HepG2 (cell line): ENCODE data around the gene TARS3. TPM values are rescaled to one million over a fixed set of nuclear protein-coding genes. Genes with fewer than 3 reads are reported as not detected.

Source experiments
- HHEX ChIP-seq: IDR thresholded peaks from 2 replicates; pipeline ENCODE4 v1.6.1; 2016; ENCODE audit warnings: control low read depth
- MZF1 ChIP-seq: sonication (generic); formaldehyde crosslinking; IDR thresholded peaks from 2 replicates; pipeline ENCODE4 v1.8.1; 2023; ENCODE audit warnings: mild to moderate bottlenecking, missing genetic modification reagents, borderline replicate concordance
- PTBP1 ChIP-seq: fragments of 200-400 bp; formaldehyde crosslinking; IDR thresholded peaks from 2 replicates; pipeline ENCODE4 v1.6.1; 2018; ENCODE audit warnings: low read length, low read depth; ENCODE audit not compliant: poor library complexity, severe bottlenecking
- REL ChIP-seq: sonication (generic); formaldehyde crosslinking; conservative IDR thresholded peaks from 2 replicates; pipeline ENCODE4 v1.8.0; 2022; ENCODE audit warnings: mild to moderate bottlenecking, missing genetic modification reagents, moderate library complexity
- ZNF160 ChIP-seq: sonication (generic); formaldehyde crosslinking; IDR thresholded peaks from 2 replicates; pipeline ENCODE4 v1.8.0; 2022; ENCODE audit warnings: mild to moderate bottlenecking, inconsistent platforms, missing genetic modification reagents
- ZNF230 ChIP-seq: sonication (generic); formaldehyde crosslinking; IDR thresholded peaks from 2 replicates; pipeline ENCODE4 v1.4.0; 2020; ENCODE audit warnings: mild to moderate bottlenecking, missing genetic modification reagents
- ZNF343 ChIP-seq: sonication (generic); formaldehyde crosslinking; IDR thresholded peaks from 2 replicates; pipeline ENCODE4 v1.4.0; 2020; ENCODE audit warnings: mild to moderate bottlenecking, missing genetic modification reagents
- ZNF549 ChIP-seq: sonication (generic); formaldehyde crosslinking; IDR thresholded peaks from 2 replicates; pipeline ENCODE4 v1.5.0; 2020; ENCODE audit warnings: missing genetic modification reagents
- ZNF556 ChIP-seq: sonication (generic); formaldehyde crosslinking; IDR thresholded peaks from 2 replicates; pipeline ENCODE4 v1.4.0; 2020; ENCODE audit warnings: mild to moderate bottlenecking, missing genetic modification reagents, borderline replicate concordance
- ZNF674 ChIP-seq: sonication (generic); formaldehyde crosslinking; IDR thresholded peaks from 2 replicates; pipeline ENCODE4 v1.5.0; 2020; ENCODE audit warnings: low read depth, mild to moderate bottlenecking, missing genetic modification reagents
- ZNF782 ChIP-seq: sonication (generic); formaldehyde crosslinking; IDR thresholded peaks from 2 replicates; pipeline ENCODE4 v1.4.0; 2020; ENCODE audit warnings: missing genetic modification reagents, mild to moderate bottlenecking, borderline replicate concordance
- ZNF879 ChIP-seq: sonication (generic); formaldehyde crosslinking; IDR thresholded peaks from 2 replicates; pipeline ENCODE4 v1.8.1; 2023; ENCODE audit warnings: missing genetic modification reagents
- polyA plus RNA-seq, 8 experiments: library from polyadenylated mRNA; depleted of rRNA in 3 of 8; stranded (reverse) in 7 of 8; unstranded in 1 of 8; fragments of >200 nt; fragmentation: Illumina TruSeq in 4 of 8; extraction: Trizol in 4 of 8; gene quantifications; 2 replicates each; pipeline versions ENCODE4 v1.2.1 to v1.2.3, GENCODE V29; 2011 to 2016; ENCODE audit warnings: low read depth in 4 of 8, missing spikeins in 1 of 8, mixed read lengths in 1 of 8; ENCODE audit not compliant: insufficient read depth in 1 of 8
- total RNA-seq, 5 experiments: library from RNA; depleted of rRNA; stranded (reverse); fragments of >200 nt; fragmentation: Illumina TruSeq; extraction: Trizol; gene quantifications; 2 replicates each; pipeline ENCODE4 v1.2.3, GENCODE V29; 2016; ENCODE audit warnings: low read depth in 1 of 5
- TF ChIP-seq, protein P1 (sequence below): sonication (generic); formaldehyde crosslinking; IDR thresholded peaks from 2 replicates; pipeline ENCODE4 v1.5.1; 2020; ENCODE audit warnings: missing genetic modification reagents, mild to moderate bottlenecking, borderline replicate concordance
- TF ChIP-seq, protein P2 (sequence below): IDR thresholded peaks from 2 replicates; pipeline ENCODE4 v1.6.1; 2012; ENCODE audit warnings: low read length, improper control_type of control experiment
- TF ChIP-seq, protein P3 (sequence below): sonication (generic); formaldehyde crosslinking; IDR thresholded peaks from 2 replicates; pipeline ENCODE4 v1.5.1; 2020; ENCODE audit warnings: missing genetic modification reagents, mild to moderate bottlenecking, borderline replicate concordance
- TF ChIP-seq, protein P4 (sequence below): sonication (generic); formaldehyde crosslinking; IDR thresholded peaks from 2 replicates; pipeline ENCODE4 v1.4.0; 2020; ENCODE audit warnings: missing genetic modification reagents

The TARS3 gene
- total and polyA plus RNA-seq, 2 of the 13 experiments (the other 11 are each of a cell fraction or from before 2014, with no cell fraction given): 4.1 to 11.7 TPM

DNA sequence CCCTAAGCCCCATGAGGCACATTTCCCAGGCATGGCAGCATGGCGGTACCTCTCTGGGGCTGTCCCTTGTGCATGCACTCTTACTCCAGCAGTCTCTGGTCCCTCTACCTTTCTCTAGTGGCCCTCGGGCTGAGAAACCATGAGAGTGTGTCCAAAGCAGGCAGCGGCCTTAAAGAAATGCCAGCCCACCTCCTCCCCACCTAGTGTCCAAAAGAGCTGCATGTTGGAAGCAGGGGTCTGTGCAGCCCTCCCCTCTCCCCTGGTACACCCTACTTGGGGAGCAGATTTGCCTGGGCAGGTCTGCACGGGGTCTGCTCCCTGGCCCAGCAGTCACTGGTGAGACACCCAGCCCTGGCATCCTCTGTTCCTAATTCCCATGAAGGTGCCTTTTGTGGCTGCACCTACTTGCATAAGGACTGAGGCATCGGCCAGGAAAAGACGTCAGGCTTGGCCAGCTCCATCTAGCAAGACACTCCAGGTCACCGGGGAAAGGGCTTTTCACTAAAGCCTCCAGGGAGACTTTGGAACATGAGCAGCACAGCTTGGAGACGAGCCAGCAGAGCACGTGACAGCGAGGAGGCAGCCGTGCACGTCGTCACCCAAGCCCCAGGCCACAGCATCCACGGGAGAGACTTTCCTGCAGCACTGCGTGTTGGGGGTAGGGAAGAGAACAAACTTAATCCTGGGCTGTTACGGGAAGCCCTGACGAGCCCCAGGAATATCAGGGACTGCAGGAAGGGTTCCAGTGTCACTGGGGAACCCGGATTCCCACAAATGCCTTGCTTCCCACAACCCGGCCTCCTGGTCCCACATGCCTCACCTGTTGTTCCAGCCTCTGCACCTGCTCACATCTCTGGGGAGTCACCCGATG, 110.9 kb downstream of the TARS3 start (continued):
- TF ChIP-seq, protein P1, sequence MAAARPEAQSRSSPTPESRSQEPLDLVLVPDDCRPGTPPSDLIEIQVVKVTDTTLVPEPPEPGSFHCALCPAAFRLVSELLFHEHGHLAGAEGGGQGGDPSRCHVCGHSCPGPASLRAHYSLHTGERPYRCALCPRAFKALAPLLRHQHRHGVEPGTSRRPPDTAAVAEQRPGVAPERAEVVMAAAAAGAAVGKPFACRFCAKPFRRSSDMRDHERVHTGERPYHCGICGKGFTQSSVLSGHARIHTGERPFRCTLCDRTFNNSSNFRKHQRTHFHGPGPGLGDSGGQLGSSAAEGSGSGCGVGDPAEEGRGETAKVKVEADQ (CRISPR knock-in tag): peak; percentile 87; the same call in 1 of the 2 replicates
- no peak for TF ChIP-seq ZNF230 (CRISPR knock-in tag)
- TF ChIP-seq ZNF343 (CRISPR knock-in tag): no peak
- no peak for TF ChIP-seq ZNF782 (CRISPR knock-in tag)
- TF ChIP-seq ZNF556 (CRISPR knock-in tag): no peak
- no peak for TF ChIP-seq ZNF879
- 0 out of 2 replicates have a peak, but pooled peaks have one; percentile 69 for TF ChIP-seq ZNF160 (CRISPR knock-in tag)
- no peak for TF ChIP-seq MZF1
- TF ChIP-seq, protein P2, sequence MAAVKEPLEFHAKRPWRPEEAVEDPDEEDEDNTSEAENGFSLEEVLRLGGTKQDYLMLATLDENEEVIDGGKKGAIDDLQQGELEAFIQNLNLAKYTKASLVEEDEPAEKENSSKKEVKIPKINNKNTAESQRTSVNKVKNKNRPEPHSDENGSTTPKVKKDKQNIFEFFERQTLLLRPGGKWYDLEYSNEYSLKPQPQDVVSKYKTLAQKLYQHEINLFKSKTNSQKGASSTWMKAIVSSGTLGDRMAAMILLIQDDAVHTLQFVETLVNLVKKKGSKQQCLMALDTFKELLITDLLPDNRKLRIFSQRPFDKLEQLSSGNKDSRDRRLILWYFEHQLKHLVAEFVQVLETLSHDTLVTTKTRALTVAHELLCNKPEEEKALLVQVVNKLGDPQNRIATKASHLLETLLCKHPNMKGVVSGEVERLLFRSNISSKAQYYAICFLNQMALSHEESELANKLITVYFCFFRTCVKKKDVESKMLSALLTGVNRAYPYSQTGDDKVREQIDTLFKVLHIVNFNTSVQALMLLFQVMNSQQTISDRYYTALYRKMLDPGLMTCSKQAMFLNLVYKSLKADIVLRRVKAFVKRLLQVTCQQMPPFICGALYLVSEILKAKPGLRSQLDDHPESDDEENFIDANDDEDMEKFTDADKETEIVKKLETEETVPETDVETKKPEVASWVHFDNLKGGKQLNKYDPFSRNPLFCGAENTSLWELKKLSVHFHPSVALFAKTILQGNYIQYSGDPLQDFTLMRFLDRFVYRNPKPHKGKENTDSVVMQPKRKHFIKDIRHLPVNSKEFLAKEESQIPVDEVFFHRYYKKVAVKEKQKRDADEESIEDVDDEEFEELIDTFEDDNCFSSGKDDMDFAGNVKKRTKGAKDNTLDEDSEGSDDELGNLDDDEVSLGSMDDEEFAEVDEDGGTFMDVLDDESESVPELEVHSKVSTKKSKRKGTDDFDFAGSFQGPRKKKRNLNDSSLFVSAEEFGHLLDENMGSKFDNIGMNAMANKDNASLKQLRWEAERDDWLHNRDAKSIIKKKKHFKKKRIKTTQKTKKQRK: no peak
- TF ChIP-seq, protein P3, sequence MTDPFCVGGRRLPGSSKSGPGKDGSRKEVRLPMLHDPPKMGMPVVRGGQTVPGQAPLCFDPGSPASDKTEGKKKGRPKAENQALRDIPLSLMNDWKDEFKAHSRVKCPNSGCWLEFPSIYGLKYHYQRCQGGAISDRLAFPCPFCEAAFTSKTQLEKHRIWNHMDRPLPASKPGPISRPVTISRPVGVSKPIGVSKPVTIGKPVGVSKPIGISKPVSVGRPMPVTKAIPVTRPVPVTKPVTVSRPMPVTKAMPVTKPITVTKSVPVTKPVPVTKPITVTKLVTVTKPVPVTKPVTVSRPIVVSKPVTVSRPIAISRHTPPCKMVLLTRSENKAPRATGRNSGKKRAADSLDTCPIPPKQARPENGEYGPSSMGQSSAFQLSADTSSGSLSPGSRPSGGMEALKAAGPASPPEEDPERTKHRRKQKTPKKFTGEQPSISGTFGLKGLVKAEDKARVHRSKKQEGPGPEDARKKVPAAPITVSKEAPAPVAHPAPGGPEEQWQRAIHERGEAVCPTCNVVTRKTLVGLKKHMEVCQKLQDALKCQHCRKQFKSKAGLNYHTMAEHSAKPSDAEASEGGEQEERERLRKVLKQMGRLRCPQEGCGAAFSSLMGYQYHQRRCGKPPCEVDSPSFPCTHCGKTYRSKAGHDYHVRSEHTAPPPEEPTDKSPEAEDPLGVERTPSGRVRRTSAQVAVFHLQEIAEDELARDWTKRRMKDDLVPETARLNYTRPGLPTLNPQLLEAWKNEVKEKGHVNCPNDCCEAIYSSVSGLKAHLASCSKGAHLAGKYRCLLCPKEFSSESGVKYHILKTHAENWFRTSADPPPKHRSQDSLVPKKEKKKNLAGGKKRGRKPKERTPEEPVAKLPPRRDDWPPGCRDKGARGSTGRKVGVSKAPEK (CRISPR knock-in tag): no peak
- no peak for TF ChIP-seq ZNF549
- no peak for TF ChIP-seq HHEX (CRISPR knock-in tag)
- TF ChIP-seq REL (CRISPR knock-in tag): no peak
- no peak for TF ChIP-seq PTBP1
- TF ChIP-seq ZNF674: no peak
- TF ChIP-seq, protein P4, sequence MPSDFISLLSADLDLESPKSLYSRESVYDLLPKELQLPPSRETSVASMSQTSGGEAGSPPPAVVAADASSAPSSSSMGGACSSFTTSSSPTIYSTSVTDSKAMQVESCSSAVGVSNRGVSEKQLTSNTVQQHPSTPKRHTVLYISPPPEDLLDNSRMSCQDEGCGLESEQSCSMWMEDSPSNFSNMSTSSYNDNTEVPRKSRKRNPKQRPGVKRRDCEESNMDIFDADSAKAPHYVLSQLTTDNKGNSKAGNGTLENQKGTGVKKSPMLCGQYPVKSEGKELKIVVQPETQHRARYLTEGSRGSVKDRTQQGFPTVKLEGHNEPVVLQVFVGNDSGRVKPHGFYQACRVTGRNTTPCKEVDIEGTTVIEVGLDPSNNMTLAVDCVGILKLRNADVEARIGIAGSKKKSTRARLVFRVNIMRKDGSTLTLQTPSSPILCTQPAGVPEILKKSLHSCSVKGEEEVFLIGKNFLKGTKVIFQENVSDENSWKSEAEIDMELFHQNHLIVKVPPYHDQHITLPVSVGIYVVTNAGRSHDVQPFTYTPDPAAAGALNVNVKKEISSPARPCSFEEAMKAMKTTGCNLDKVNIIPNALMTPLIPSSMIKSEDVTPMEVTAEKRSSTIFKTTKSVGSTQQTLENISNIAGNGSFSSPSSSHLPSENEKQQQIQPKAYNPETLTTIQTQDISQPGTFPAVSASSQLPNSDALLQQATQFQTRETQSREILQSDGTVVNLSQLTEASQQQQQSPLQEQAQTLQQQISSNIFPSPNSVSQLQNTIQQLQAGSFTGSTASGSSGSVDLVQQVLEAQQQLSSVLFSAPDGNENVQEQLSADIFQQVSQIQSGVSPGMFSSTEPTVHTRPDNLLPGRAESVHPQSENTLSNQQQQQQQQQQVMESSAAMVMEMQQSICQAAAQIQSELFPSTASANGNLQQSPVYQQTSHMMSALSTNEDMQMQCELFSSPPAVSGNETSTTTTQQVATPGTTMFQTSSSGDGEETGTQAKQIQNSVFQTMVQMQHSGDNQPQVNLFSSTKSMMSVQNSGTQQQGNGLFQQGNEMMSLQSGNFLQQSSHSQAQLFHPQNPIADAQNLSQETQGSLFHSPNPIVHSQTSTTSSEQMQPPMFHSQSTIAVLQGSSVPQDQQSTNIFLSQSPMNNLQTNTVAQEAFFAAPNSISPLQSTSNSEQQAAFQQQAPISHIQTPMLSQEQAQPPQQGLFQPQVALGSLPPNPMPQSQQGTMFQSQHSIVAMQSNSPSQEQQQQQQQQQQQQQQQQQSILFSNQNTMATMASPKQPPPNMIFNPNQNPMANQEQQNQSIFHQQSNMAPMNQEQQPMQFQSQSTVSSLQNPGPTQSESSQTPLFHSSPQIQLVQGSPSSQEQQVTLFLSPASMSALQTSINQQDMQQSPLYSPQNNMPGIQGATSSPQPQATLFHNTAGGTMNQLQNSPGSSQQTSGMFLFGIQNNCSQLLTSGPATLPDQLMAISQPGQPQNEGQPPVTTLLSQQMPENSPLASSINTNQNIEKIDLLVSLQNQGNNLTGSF: no peak
